Astrocyte (in vitro differentiated cells and primary cell): ENCODE results near the gene PDE6B. TPM values are rescaled to one million over a fixed set of nuclear protein-coding genes. Genes with fewer than 3 reads are reported as not detected.

Experiments
- DNase-seq: peaks from one replicate; pipeline ENCODE4 v3.0.0-alpha.2; 2010; ENCODE audit warnings: low read depth
- FAIRE-seq: peaks from 2 replicates; lab custom pipeline; 2011; peaks lifted over from hg19 to GRCh38; lab: Jason Lieb, UNC
- H2AFZ ChIP-seq: 2 replicates; pipeline ENCODE4 v1.6.0; 2012; ENCODE audit warnings: low read depth, low read length, inconsistent platforms
- H3K27ac ChIP-seq: 2 replicates; pipeline ENCODE4 v1.5.1; 2011; ENCODE audit warnings: low read depth, low read length, inconsistent platforms
- H3K27me3 ChIP-seq: 2 replicates; pipeline ENCODE4 v1.6.0; 2011; ENCODE audit warnings: low read length, inconsistent platforms; ENCODE audit not compliant: insufficient read depth
- H3K36me3 ChIP-seq: 2 replicates; pipeline ENCODE4 v1.5.1; 2011; ENCODE audit warnings: low read length, inconsistent platforms; ENCODE audit not compliant: insufficient read depth
- H3K4me1 ChIP-seq: 2 replicates; pipeline ENCODE4 v1.5.1; 2011; ENCODE audit warnings: low read length, inconsistent platforms; ENCODE audit not compliant: insufficient read depth
- H3K4me2 ChIP-seq: 2 replicates; pipeline ENCODE4 v1.6.0; 2012; ENCODE audit warnings: low read length, inconsistent platforms
- H3K4me3 ChIP-seq: 2 replicates; pipeline ENCODE4 v1.5.1; 2011; ENCODE audit warnings: low read depth, mild to moderate bottlenecking, low read length, inconsistent platforms; ENCODE audit not compliant: insufficient read depth
- H3K79me2 ChIP-seq: 2 replicates; pipeline ENCODE4 v1.6.0; 2012; ENCODE audit warnings: mild to moderate bottlenecking, low read length, inconsistent platforms; ENCODE audit not compliant: insufficient read depth
- H3K9ac ChIP-seq: 2 replicates; pipeline ENCODE4 v1.6.0; 2012; ENCODE audit warnings: mild to moderate bottlenecking, low read length, inconsistent platforms
- H3K9me3 ChIP-seq: 2 replicates; pipeline ENCODE4 v1.5.1; 2012; ENCODE audit warnings: low read depth, mild to moderate bottlenecking, low read length, inconsistent platforms; ENCODE audit not compliant: insufficient read depth
- H4K20me1 ChIP-seq: 2 replicates; pipeline ENCODE4 v1.6.0; 2012; ENCODE audit warnings: low read length, inconsistent platforms; ENCODE audit not compliant: insufficient read depth
- H3K27ac Mint-ChIP-seq: one replicate; pipeline ENCODE4 v1.8.0; 2021; ENCODE audit warnings: mild to moderate bottlenecking, mixed read lengths; ENCODE audit not compliant: unreplicated experiment
- H3K27me3 Mint-ChIP-seq: one replicate; pipeline ENCODE4 v1.8.0; 2021; ENCODE audit warnings: low read depth, mixed read lengths; ENCODE audit not compliant: unreplicated experiment
- H3K36me3 Mint-ChIP-seq: one replicate; pipeline ENCODE4 v1.8.0; 2021; ENCODE audit warnings: low read depth, mixed read lengths; ENCODE audit not compliant: unreplicated experiment
- H3K4me1 Mint-ChIP-seq: one replicate; pipeline ENCODE4 v1.8.0; 2021; ENCODE audit warnings: low read depth, mixed read lengths; ENCODE audit not compliant: unreplicated experiment
- H3K4me3 Mint-ChIP-seq: one replicate; pipeline ENCODE4 v1.8.0; 2021; ENCODE audit warnings: mild to moderate bottlenecking, moderate library complexity, mixed read lengths; ENCODE audit not compliant: unreplicated experiment
- H3K9me3 Mint-ChIP-seq: one replicate; pipeline ENCODE4 v1.8.0; 2021; ENCODE audit warnings: mild to moderate bottlenecking, mixed read lengths; ENCODE audit not compliant: unreplicated experiment
- CTCF ChIP-seq: IDR thresholded peaks from 2 replicates; pipeline ENCODE4 v1.5.1; 2011; ENCODE audit warnings: low read depth, mild to moderate bottlenecking, inconsistent platforms, low read length, moderate library complexity; ENCODE audit not compliant: insufficient read depth
- EZH2 ChIP-seq: IDR thresholded peaks from 2 replicates; pipeline ENCODE4 v1.6.1; 2012; ENCODE audit warnings: mild to moderate bottlenecking, low read length, inconsistent platforms; ENCODE audit not compliant: insufficient read depth
- total RNA-seq: library from RNA; stranded (reverse); gene quantifications from 2 replicates; pipeline ENCODE4 v1.2.1, GENCODE V29; 2021

PDE6B gene
- total RNA-seq, 1 donor from 2014 or later, result 2.8 TPM

GRCh38 chr4:621296-622070 lies 3.9 kb upstream of the PDE6B start:
- H3K9ac ChIP-seq, result no peak overlapping the region
- Mint-ChIP-seq H3K4me3 (no peak overlapping the region), H3K27me3 (peaks cover 27% of the 10 kb centered on the region), H3K4me1 (peaks cover 3% of the 10 kb centered on the region), H3K9me3 (no peaks in the 10 kb centered on the region), H3K36me3 (peaks cover 2% of the 10 kb centered on the region), H3K27ac (no peak overlapping the region)
- no peaks in the 10 kb centered on the region for H3K4me1 ChIP-seq
- FAIRE-seq (no peak), DNase-seq (no peak)
- H3K79me2 ChIP-seq, result no peaks in the 10 kb centered on the region
- no peaks in the 10 kb centered on the region for H4K20me1 ChIP-seq
- H3K4me2 ChIP-seq, result no peak overlapping the region
- no peak overlapping the region for H2AFZ ChIP-seq
- H3K9me3 ChIP-seq, result peaks cover 10% of the 10 kb centered on the region
- H3K4me3 ChIP-seq, result no peak overlapping the region
- no peak overlapping the region for H3K27ac ChIP-seq
- H3K36me3 ChIP-seq, result no peaks in the 10 kb centered on the region
- no peaks in the 10 kb centered on the region for H3K27me3 ChIP-seq
- TF ChIP-seq EZH2, result no peak
- no peak for TF ChIP-seq CTCF

- FAIRE-seq, result no peak
- Mint-ChIP-seq H3K9me3 (no peaks in the 10 kb centered on the region), H3K36me3 (peaks cover 2% of the 10 kb centered on the region), H3K4me3 (no peak overlapping the region), H3K27me3 (peaks cover 27% of the 10 kb centered on the region), H3K27ac (no peak overlapping the region), H3K4me1 (peaks cover 3% of the 10 kb centered on the region)
- H4K20me1 ChIP-seq, result no peaks in the 10 kb centered on the region
- no peak for TF ChIP-seq CTCF
- TF ChIP-seq EZH2, result no peak
- no peaks in the 10 kb centered on the region for H3K4me1 ChIP-seq
- H3K27ac ChIP-seq, result no peak overlapping the region
- no peak overlapping the region for H3K9ac ChIP-seq
- no peaks in the 10 kb centered on the region for H3K27me3 ChIP-seq
- H2AFZ ChIP-seq, result no peak overlapping the region
- no peak overlapping the region for H3K4me3 ChIP-seq
- DNase-seq, result no peak
- no peaks in the 10 kb centered on the region for H3K79me2 ChIP-seq
- H3K4me2 ChIP-seq, result no peak overlapping the region
- peaks cover 6% of the 10 kb centered on the region for H3K9me3 ChIP-seq
- no peaks in the 10 kb centered on the region for H3K36me3 ChIP-seq
These were observed 3.0 kb upstream of the PDE6B start for GRCh38 chr4:622071-622995.
